Esophagus muscularis mucosa (tissue), 4 donors: ENCODE data around the gene ULK1.

Source experiments
- CTCF ChIP-seq, 3 experiments: fragments of 200-600 bp in 2 of 3; fragments of 450-650 bp in 1 of 3; sonication (generic) in 2 of 3; IDR thresholded peaks; one replicate each; pipeline ENCODE4 v1.5.1; 2017 to 2019; ENCODE audit warnings: antibody characterized with exemption in 3 of 3, mild to moderate bottlenecking in 2 of 3, moderate library complexity in 1 of 3
- EP300 ChIP-seq: sonication (generic); formaldehyde crosslinking; IDR thresholded peaks from one replicate; pipeline ENCODE4 v1.6.1; 2017; ENCODE audit warnings: antibody characterized with exemption
- POLR2A ChIP-seq: fragments of 450-650 bp; IDR thresholded peaks from one replicate; pipeline ENCODE4 v1.6.1; 2017; ENCODE audit warnings: antibody characterized with exemption, moderate library complexity, mild to moderate bottlenecking, low read depth
- POLR2AphosphoS5 ChIP-seq, 2 donors: sonication (generic); formaldehyde crosslinking; IDR thresholded peaks; one replicate each; pipeline ENCODE4 v1.6.1; 2017; ENCODE audit warnings: antibody characterized with exemption in 2 of 2

GRCh38 chr12:131867891-131868675 is 26.3 kb upstream of the ULK1 start:
- TF ChIP-seq CTCF (IDR thresholded peaks at IDR 0.05) (no peak), EP300 (no peak), POLR2A (no peak), POLR2AphosphoS5 (IDR thresholded peaks at IDR 0.05) (no peak)
